ENCODE results near the gene SELENOK. TPM values are rescaled to one million over a fixed set of nuclear protein-coding genes. Genes with fewer than 3 reads are reported as not detected.

Gene SELENOK
- total and polyA plus RNA-seq, 7 donors = 46.3 to 207 (median 74.8) TPM

- DNase-seq (no peak), ATAC-seq (no peak)
- no peak overlapping the region for H3K27ac ChIP-seq
- peaks cover 0 to 5% of the 10 kb centered on the region in 2 donors for H3K36me3 ChIP-seq (ENCODE audit: insufficient read depth in 1 of 2, low read depth in 1 of 2)
- peaks cover 4% of the 10 kb centered on the region for H3K4me1 ChIP-seq
- intact Hi-C loops (cut with DNase I) = no loop called here
- WGBS, 3 donors = 38 to 53% (median 47%) methylated on average over 12 of the region's 12 CpGs
- H3K27me3 ChIP-seq (ENCODE audit: insufficient read depth in 3 of 3, low read length in 2 of 3) = no peaks in the 10 kb centered on the region
- no peak for TF ChIP-seq CTCF (IDR thresholded peaks at IDR 0.05)
- H3K9me3 ChIP-seq = no peaks in the 10 kb centered on the region
- H3K4me3 ChIP-seq = no peak overlapping the region
Observed at GRCh38 chr3:53842436-53843194, 49.0 kb downstream of the SELENOK start.

DNA sequence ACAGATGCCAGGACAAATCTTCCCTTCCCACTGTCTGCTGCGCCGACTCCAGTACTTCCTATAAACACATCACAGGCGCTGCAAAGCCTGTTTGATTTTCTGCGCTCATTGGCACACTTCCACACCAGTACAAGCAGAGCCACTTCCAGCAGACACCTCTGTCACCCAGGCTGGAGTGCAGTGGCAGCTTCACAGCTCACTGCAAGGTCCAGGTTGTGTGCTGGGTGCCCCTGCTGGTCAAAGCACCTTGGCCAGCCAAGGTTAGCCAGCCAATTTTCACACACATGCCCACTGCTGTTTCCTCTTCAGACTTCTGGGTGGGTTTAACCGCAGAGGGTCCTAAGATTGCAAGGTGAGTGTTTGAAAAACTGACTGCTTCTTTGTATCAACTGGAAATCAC is 50.4 kb downstream of the SELENOK start:
- peaks cover 0 to 5% of the 10 kb centered on the region in 2 donors for H3K36me3 ChIP-seq (ENCODE audit: insufficient read depth in 1 of 2, low read depth in 1 of 2)
- no peaks in the 10 kb centered on the region for H3K4me1 ChIP-seq
- H3K27me3 ChIP-seq (ENCODE audit: insufficient read depth in 3 of 3, low read length in 2 of 3) = no peaks in the 10 kb centered on the region
- ATAC-seq (no peak), DNase-seq (no peak)
- intact Hi-C loops (cut with DNase I) = no loop called here
- H3K9me3 ChIP-seq = no peaks in the 10 kb centered on the region
- TF ChIP-seq CTCF (IDR thresholded peaks at IDR 0.05) = no peak
- no peak overlapping the region for H3K4me3 ChIP-seq
- H3K27ac ChIP-seq = no peak overlapping the region
- WGBS, 3 donors = 87 to 90% (median 87%) methylated on average over 5 of the region's 5 CpGs

GRCh38 chr3:53837331-53837730 is 54.3 kb downstream of the SELENOK start:
- WGBS, 3 donors = 81 to 91% (median 88%) methylated on average over 9 to 10 of the region's 10 CpGs
- no peak overlapping the region for H3K27ac ChIP-seq
- H3K4me3 ChIP-seq = no peak overlapping the region
- no peak for DNase-seq
- no peak for TF ChIP-seq CTCF (IDR thresholded peaks at IDR 0.05)
- no peak for ATAC-seq
- H3K4me1 ChIP-seq = no peaks in the 10 kb centered on the region
- H3K36me3 ChIP-seq (ENCODE audit: insufficient read depth in 1 of 2, low read depth in 1 of 2) = peaks cover 0 to 5% of the 10 kb centered on the region in 2 donors
- intact Hi-C loops (cut with DNase I) = no loop called here
- no peaks in the 10 kb centered on the region for H3K27me3 ChIP-seq (ENCODE audit: insufficient read depth in 3 of 3, low read length in 2 of 3)
- H3K9me3 ChIP-seq = no peaks in the 10 kb centered on the region

DNA sequence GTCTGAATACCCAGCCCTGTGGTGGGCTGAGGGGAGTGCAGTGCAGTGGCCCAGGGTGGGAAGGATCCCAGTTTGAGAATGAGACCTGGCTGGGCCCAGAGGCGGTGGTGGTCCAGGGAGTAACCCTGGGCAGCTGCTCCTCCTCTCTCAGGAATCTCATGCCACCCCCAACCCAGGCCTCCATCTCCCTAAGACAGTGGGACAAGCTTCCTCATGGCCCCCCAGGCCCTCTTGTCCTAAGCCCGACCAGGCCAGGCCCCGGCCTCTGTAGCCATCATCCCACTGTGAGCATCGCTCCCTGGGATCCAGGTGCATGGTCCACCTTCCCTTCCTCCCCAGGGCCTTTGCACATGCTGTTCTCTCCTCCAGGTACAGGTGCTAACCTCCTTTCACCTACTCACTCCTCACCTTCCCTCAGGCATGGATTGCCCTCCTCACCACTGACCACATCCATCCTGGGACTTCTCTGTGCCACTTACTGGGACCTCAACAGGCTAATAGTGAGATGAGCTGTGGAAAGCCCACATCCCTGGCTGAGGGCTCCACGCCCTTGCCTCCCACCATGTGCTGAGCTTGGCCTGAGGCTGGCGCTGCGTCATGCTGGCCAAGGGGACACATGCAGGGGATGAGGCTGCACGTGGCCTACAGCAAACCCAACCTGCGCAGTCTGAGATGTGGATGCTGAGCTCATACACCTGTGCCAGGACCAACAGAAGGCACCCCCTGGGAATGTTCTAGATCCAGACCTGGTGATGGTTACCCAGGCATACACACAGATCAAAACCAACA is 55.4 kb downstream of the SELENOK start:
- H3K9me3 ChIP-seq = no peaks in the 10 kb centered on the region
- peaks cover 0 to 5% of the 10 kb centered on the region in 2 donors for H3K36me3 ChIP-seq (ENCODE audit: insufficient read depth in 1 of 2, low read depth in 1 of 2)
- H3K27me3 ChIP-seq (ENCODE audit: insufficient read depth in 3 of 3, low read length in 2 of 3) = no peaks in the 10 kb centered on the region
- no peak for TF ChIP-seq CTCF (IDR thresholded peaks at IDR 0.05)
- ATAC-seq (no peak), DNase-seq (no peak)
- no peaks in the 10 kb centered on the region for H3K4me1 ChIP-seq
- H3K4me3 ChIP-seq = no peak overlapping the region
- intact Hi-C loops (cut with DNase I) = no loop called here
- H3K27ac ChIP-seq = no peak overlapping the region
- 95 to 97% (median 96%) methylated on average over 9 of the region's 9 CpGs for WGBS, 3 donors
